Measurements from ENCODE around the gene PRORP. TPM values are rescaled to one million over a fixed set of nuclear protein-coding genes. Genes with fewer than 3 reads are reported as not detected.

PRORP gene
- total and polyA plus RNA-seq, 2 of the 8 experiments (the other 6 are each of a cell fraction or from before 2014, with no cell fraction given) = 30.0 to 44.8 TPM

GRCh38 chr14:35147186-35147585 is 24.8 kb downstream of the PRORP start:
- CTCF ChIA-PET (ENCODE audit: partially characterized antibody) = interaction anchor here (1.3 to 10.8 kb wide), 2 partner anchors 68 to 271 kb away, joined by 3 to 198 read pairs; no protein-coding TSS in a partner anchor

More at GRCh38 chr14:35147186-35147585, 24.8 kb downstream of the PRORP start:
- Histone ChIP-seq H3K4me1 (replicated peaks in 1 of 4; ENCODE audit: control insufficient read depth in 3 of 4, insufficient read depth in 4 of 4, low read length in 3 of 4) (no peaks in the 10 kb centered on the region), H3K79me1 (ENCODE audit: low read depth, low read length) (no peaks in the 10 kb centered on the region), H3K56ac (replicated peaks; ENCODE audit: insufficient read length, low read depth, low read length) (no peak overlapping the region), H3K4me3 (ENCODE audit: extremely low read depth in 1 of 4, insufficient read depth in 2 of 4, low read depth in 3 of 4, low read length in 4 of 4) (no peak overlapping the region), H3K27me3 (replicated peaks in 1 of 4; ENCODE audit: control insufficient read depth in 3 of 4, extremely low read depth in 1 of 4, insufficient read depth in 3 of 4, low read length in 3 of 4) (no peaks in the 10 kb centered on the region), H4K5ac (ENCODE audit: insufficient read length, low read depth, low read length) (no peak overlapping the region), H4K91ac (replicated peaks; ENCODE audit: insufficient read length, low read length) (no peak overlapping the region), H3K18ac (ENCODE audit: extremely low read depth, low read length) (no peak overlapping the region), H3K27ac (ENCODE audit: low read depth, low read length) (no peak overlapping the region), H3K23ac (ENCODE audit: insufficient read length) (no peak overlapping the region), H2AFZ (ENCODE audit: low read length) (no peak overlapping the region), H2BK120ac (replicated peaks; ENCODE audit: low read depth, low read length) (no peak overlapping the region), H2AK5ac (ENCODE audit: low read depth, low read length) (no peak overlapping the region), H2BK12ac (ENCODE audit: low read depth, low read length) (no peak overlapping the region), H4K8ac (ENCODE audit: extremely low read depth, insufficient read depth, low read length) (no peak overlapping the region), H4K20me1 (replicated peaks in 1 of 2; ENCODE audit: control insufficient read depth in 1 of 2, insufficient read depth in 2 of 2, low read length in 2 of 2) (no peaks in the 10 kb centered on the region), H3K36me3 (ENCODE audit: control insufficient read depth in 2 of 4, insufficient read depth in 4 of 4, low read length in 3 of 4) (peaks cover 0 to 4% (median 0%) of the 10 kb centered on the region in 4 experiments; a peak in 2 of 8 replicates), H2BK20ac (ENCODE audit: low read length) (no peak overlapping the region), H2BK15ac (ENCODE audit: low read length) (no peak overlapping the region), H3K4ac (replicated peaks; ENCODE audit: insufficient read length, low read depth, low read length) (no peak overlapping the region), H3K79me2 (ENCODE audit: control insufficient read depth in 1 of 2, insufficient read depth in 2 of 2, low read length in 2 of 2) (peaks cover 0 to 3% of the 10 kb centered on the region in 2 experiments; a peak in 1 of 4 replicates), H3K23me2 (ENCODE audit: low read depth, low read length) (no peaks in the 10 kb centered on the region; the same call in 1 of the 2 replicates), H3K9me3 (ENCODE audit: insufficient read depth in 2 of 2, low read depth in 1 of 2, low read length in 1 of 2) (peaks cover 0 to under 1% of the 10 kb centered on the region in 2 experiments; a peak in 1 of 4 replicates), H3K4me2 (ENCODE audit: insufficient read depth in 1 of 2, low read depth in 2 of 2, low read length in 2 of 2) (no peak overlapping the region), H3K9ac (replicated peaks in 1 of 4; ENCODE audit: extremely low read depth in 1 of 4, low read depth in 3 of 4, low read length in 3 of 4) (no peak overlapping the region), H3K14ac (ENCODE audit: insufficient read length) (no peak overlapping the region), H2BK5ac (ENCODE audit: low read depth, low read length) (no peak overlapping the region)
- DNase-seq (ENCODE audit: low read depth in 1 of 2, low spot score in 2 of 2) (no peak), FAIRE-seq (no peak)
- 83% methylated on average over 2 of the region's 2 CpGs; no CpG with 5 or more reads in 1 of the 2 experiments for WGBS, 2 experiments (ENCODE audit: extremely low coverage in 1 of 2, insufficient coverage in 1 of 2, insufficient read length in 1 of 2, insufficient replicate concordance in 2 of 2, low coverage in 1 of 2, low lambda C conversion rate in 2 of 2, missing lambda C conversion rate in 1 of 2)
- POLR2A ChIA-PET (ENCODE audit: partially characterized antibody) = no interaction called here

All from H1 (cell line).